SJCRH30 (cell line): ENCODE data around the gene FGFR2. TPM values are rescaled to one million over a fixed set of nuclear protein-coding genes. Genes with fewer than 3 reads are reported as not detected.

Experiments used
- DNase-seq, 2 experiments: peaks; one replicate each; pipeline ENCODE4 v3.0.0-alpha.2; 2015 to 2020
- H3K27ac ChIP-seq: fragments of 250-450 bp; sonication (Bioruptor Pico); 2 replicates; pipeline ENCODE4 v1.5.1; 2020; ENCODE audit warnings: mild to moderate bottlenecking, moderate library complexity
- H3K27me3 ChIP-seq: fragments of 250-450 bp; sonication (Bioruptor Pico); 2 replicates; pipeline ENCODE4 v1.5.1; 2020; ENCODE audit warnings: mild to moderate bottlenecking, moderate library complexity
- H3K36me3 ChIP-seq: fragments of 250-450 bp; sonication (Bioruptor Pico); 2 replicates; pipeline ENCODE4 v1.5.1; 2020; ENCODE audit warnings: mild to moderate bottlenecking, moderate library complexity
- H3K4me1 ChIP-seq: fragments of 250-450 bp; sonication (Bioruptor Pico); 2 replicates; pipeline ENCODE4 v1.5.1; 2020; ENCODE audit warnings: mild to moderate bottlenecking, moderate library complexity
- H3K4me3 ChIP-seq: fragments of 250-450 bp; sonication (Bioruptor Pico); 2 replicates; pipeline ENCODE4 v1.5.1; 2020; ENCODE audit warnings: mild to moderate bottlenecking, moderate library complexity
- H3K9me3 ChIP-seq: fragments of 250-450 bp; sonication (Bioruptor Pico); replicated peaks from 2 replicates; pipeline ENCODE4 v1.5.1; 2020; ENCODE audit warnings: mild to moderate bottlenecking, moderate library complexity
- total RNA-seq: library from RNA; depleted of rRNA; stranded (reverse); fragments of >200 nt; shearing (Covaris generic); gene quantifications from 2 replicates; pipeline ENCODE4 v1.2.3, GENCODE V29; 2014

FGFR2 gene
- total RNA-seq, 1 experiment from 2014 or later: 44.8 TPM

DNA sequence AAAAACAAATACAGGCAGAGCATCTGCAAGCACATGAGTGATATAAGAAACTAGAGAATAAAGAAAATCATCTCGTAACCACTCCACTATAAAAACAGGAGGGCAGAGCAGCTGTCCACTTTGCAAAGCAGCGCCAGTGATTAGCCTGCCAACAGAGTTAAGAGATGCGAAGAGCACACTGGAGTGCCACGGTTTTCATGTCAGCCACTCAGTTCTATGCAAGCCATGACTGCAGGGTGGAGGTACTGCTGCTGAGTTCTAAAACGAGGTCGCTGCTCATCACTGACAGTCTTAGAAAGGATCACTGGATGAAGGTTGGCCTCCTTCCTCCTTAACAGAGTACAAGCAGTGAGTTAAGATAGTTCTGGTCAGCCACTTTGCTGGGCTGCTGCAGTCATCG is 58.5 kb downstream of the FGFR2 start:
- H3K4me1 ChIP-seq: no peaks in the 10 kb centered on the region
- no peak overlapping the region for H3K4me3 ChIP-seq
- H3K9me3 ChIP-seq: no peaks in the 10 kb centered on the region; the same call in 1 of the 2 replicates
- H3K27ac ChIP-seq: no peak overlapping the region
- H3K27me3 ChIP-seq: no peaks in the 10 kb centered on the region
- H3K36me3 ChIP-seq: peaks cover 13% of the 10 kb centered on the region
- DNase-seq: peak; percentile 17 to 31

DNA sequence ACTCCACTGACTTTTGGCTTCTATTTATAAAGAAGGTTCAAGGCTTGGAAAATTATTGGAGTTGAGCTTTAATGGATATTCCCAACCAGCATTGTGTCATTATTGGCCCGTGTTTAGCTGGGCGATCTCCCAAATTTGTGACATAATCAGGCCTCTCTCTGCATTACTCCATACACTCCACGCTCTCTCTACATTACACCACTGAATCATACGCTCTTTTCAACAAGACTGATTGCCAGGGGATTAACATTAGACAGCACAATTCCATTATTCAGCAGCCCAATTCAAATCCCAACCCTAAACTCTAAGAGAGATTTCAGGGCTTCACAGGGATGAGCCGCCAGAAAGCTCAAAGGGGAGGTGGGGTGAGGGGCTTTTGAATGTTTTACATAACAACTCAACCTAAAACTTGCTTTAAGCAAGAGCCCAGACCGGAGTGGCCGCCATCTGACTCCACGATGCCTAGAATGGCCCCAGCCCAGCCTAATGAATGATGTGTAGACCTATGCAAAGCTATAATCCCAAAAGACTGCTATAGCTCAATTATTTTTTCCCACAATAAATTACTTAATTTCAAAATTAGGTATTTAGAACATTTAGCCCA is 61.8 kb downstream of the FGFR2 start:
- no peak overlapping the region for H3K27ac ChIP-seq
- H3K9me3 ChIP-seq: no peaks in the 10 kb centered on the region
- no peak overlapping the region for H3K4me3 ChIP-seq
- no peak for DNase-seq
- H3K4me1 ChIP-seq: no peaks in the 10 kb centered on the region
- H3K27me3 ChIP-seq: no peaks in the 10 kb centered on the region
- H3K36me3 ChIP-seq: peaks cover 8% of the 10 kb centered on the region

DNA sequence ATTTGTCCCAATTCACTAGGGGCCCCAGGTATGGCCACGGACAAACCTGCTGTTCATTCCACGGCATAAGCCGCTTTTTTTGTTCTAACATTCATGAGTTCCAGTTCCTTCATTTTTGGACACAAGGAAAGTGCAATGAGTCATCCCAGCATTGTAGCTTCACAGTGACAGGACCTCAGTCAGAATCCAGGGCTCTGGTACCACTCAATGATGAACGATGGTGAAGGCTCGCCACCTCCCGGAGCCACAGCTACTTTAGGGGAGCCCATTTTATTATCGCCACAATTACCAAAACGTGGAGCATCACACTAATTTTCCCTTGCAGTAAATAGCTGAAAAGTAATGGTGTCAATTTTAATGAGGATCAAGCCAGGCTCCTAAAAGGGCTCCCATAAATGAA is 62.9 kb downstream of the FGFR2 start:
- Histone ChIP-seq H3K36me3 (peaks cover 8% of the 10 kb centered on the region), H3K4me3 (no peak overlapping the region), H3K4me1 (no peaks in the 10 kb centered on the region), H3K27me3 (no peaks in the 10 kb centered on the region), H3K9me3 (no peaks in the 10 kb centered on the region), H3K27ac (no peak overlapping the region)
- no peak for DNase-seq

DNA sequence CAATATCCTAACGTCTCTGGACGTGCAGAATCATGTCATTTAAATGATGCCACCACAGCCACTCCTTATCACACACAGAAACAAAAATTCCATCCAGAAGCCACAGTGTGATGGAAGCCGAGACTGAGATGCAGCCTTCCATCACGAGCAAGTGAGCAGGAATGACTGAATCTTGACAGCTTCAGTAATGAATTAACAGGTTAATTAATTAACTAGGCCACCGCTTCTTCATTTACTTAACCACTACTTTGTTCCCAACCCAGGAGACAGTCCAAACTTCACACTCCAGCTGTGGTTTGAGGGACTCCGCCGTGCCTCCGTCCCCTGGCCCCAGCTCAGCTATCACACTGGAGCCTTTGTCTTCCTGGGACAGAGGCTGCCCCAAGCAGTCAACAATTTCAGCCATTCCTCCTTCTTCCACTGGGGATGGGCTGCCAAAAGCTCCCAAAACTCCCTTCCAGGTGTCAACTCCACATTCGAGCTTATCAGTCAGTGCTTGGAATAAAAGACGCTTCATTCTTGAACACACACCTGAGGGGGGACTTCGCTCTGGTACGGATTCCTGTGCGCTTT is 65.9 kb downstream of the FGFR2 start:
- no peaks in the 10 kb centered on the region for H3K27me3 ChIP-seq
- H3K36me3 ChIP-seq: no peaks in the 10 kb centered on the region; the same call in 1 of the 2 replicates
- peak in 1 of 2 experiments; percentile 27 for DNase-seq
- H3K27ac ChIP-seq: no peak overlapping the region
- no peak overlapping the region for H3K4me3 ChIP-seq
- H3K9me3 ChIP-seq: no peaks in the 10 kb centered on the region
- no peaks in the 10 kb centered on the region; the same call in 1 of the 2 replicates for H3K4me1 ChIP-seq

DNA sequence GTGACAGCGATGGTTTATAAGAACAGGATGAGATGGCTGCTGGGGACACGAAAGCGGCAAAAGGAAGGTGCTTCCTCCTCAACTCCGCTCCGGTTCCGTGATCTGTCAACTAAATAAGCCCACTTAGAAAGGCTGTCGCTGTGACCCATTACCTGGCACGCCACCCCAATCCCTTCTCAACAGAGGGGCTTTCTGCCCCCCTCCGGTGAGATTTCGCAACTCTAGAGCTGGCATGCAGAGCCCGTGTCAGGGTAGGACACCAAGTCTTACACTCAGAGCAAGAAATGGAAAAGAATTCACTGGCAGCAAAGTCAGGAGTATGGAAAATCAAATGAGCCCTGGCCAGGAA is 66.4 kb downstream of the FGFR2 start:
- no peaks in the 10 kb centered on the region for H3K9me3 ChIP-seq

DNA sequence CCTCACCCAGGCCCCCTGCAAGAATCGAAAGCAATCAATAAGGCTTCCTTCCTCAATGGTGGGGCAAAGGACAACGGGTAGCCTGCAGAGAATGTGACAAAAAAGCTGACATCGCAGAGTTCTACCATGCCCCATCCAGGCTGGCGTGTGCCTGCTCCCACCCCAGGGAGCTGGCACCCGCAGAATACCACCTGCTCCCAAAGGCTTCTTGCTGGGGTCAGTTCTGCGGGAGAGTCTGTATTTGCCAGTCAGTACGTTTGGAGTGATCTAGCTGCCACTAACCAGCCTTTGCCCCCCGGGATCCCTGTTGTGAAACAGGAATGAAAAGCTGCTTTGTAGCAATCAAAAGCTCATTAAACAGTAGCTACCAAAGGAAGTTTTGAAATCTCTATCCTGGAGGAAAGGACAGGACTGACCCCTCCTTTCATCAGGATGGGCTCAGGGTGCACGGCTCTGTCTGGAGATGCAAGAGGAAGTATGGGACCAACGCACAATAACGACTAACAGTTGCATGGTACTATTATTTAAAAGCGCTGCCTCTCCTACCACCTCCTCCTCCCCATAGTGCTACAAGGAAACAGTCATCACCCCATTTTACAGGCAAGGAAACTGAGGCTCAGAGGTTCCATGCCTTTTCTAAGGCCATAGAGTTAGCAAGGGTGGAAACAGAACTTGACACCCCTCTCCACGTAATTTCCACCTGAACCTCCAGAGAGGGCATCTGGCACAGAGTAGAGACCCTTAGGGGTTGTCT is 67.0 kb downstream of the FGFR2 start:
- Histone ChIP-seq H3K27ac (no peak overlapping the region), H3K4me3 (no peak overlapping the region), H3K4me1 (no peaks in the 10 kb centered on the region; the same call in 1 of the 2 replicates), H3K9me3 (no peaks in the 10 kb centered on the region), H3K36me3 (no peaks in the 10 kb centered on the region; the same call in 1 of the 2 replicates), H3K27me3 (no peaks in the 10 kb centered on the region)
- DNase-seq: no peak

More for the DNA sequence above, 66.4 kb downstream of the FGFR2 start:
- H3K4me3 ChIP-seq: no peak overlapping the region
- H3K4me1 ChIP-seq: no peaks in the 10 kb centered on the region; the same call in 1 of the 2 replicates
- H3K36me3 ChIP-seq: no peaks in the 10 kb centered on the region; the same call in 1 of the 2 replicates
- H3K27ac ChIP-seq: no peak overlapping the region
- H3K27me3 ChIP-seq: no peaks in the 10 kb centered on the region
- DNase-seq: no peak

DNA sequence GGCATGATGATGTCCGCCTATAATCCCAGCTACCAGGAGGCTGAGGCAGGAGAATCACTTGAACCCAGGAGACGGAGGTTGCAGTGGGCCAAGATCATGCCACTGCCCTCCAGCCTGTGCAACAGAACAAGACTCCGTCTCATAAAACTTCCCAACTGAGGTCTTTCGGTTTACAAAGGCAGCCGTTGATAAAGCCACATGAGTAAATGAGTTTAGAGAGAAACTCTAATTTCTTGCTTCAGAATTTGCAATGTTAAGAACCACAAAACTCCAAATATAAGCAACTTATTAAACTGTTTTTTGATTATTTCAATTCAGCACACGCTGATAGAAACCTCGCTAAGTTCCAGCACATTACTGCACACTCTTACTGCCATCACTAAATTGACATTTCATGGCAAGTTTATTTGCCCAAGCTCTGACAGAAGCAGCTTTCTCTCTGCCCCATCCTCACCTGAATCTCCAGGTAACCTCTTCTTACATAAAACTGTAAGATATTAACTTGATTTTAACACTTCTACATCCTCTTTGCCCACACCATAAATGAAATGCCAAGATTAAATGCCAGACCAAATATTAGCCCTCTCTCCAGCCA is 67.7 kb downstream of the FGFR2 start:
- H3K4me3 ChIP-seq: no peak overlapping the region
- no peaks in the 10 kb centered on the region for H3K27me3 ChIP-seq
- no peaks in the 10 kb centered on the region; the same call in 1 of the 2 replicates for H3K36me3 ChIP-seq
- DNase-seq: no peak
- no peaks in the 10 kb centered on the region for H3K9me3 ChIP-seq
- H3K27ac ChIP-seq: no peak overlapping the region
- H3K4me1 ChIP-seq: no peaks in the 10 kb centered on the region; the same call in 1 of the 2 replicates

DNA sequence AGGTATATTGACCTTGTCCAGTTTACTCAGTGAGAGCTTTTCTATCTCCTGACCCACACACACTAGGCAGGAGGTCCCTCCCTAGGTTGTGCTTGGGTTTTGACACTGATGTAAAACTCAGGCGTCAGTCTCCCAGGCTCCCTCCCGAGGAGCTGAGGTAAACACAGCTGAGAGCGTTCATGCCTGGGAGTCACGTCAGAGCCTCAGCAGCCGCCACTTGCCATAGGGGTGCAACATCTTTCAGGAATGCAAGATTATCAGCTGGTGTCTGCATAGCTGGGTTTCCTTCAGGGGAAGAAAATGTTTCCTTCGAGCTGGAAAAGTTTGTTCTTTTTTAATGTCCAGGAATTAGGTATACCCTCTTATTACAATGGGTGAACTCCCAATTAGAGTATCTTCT is 70.6 kb downstream of the FGFR2 start:
- H3K9me3 ChIP-seq: no peaks in the 10 kb centered on the region
- peak in 1 of 2 experiments; percentile 31 for DNase-seq
- peaks cover 20% of the 10 kb centered on the region for H3K4me1 ChIP-seq
- no peak overlapping the region for H3K27ac ChIP-seq
- H3K27me3 ChIP-seq: no peaks in the 10 kb centered on the region
- no peaks in the 10 kb centered on the region; the same call in 1 of the 2 replicates for H3K36me3 ChIP-seq
- no peak overlapping the region for H3K4me3 ChIP-seq

DNA sequence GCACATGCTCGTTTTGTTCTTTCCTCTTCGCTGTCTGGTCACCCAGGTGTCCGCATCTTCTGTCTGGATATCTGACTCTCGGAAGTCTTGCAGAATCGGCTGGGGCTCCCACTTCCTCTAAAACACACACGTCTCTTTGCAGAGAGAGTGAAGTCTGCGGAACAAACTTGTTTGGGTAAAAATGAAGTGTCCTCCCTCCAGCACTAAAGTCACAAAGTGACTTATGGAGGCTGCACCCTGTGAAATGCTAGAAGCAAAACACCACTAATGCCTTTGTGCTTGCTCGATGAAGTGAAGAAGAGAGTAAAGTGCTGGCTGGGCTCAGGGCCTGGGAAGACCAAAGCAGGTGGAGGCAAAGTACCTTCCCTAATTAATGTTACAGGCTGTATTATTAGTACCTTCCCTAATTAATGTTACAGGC is 71.4 kb downstream of the FGFR2 start:
- Histone ChIP-seq H3K9me3 (peaks cover 1% of the 10 kb centered on the region; the same call in 1 of the 2 replicates), H3K36me3 (no peaks in the 10 kb centered on the region; the same call in 1 of the 2 replicates), H3K27ac (no peak overlapping the region), H3K27me3 (no peaks in the 10 kb centered on the region), H3K4me1 (peaks cover 21% of the 10 kb centered on the region), H3K4me3 (no peak overlapping the region)
- no peak for DNase-seq

DNA sequence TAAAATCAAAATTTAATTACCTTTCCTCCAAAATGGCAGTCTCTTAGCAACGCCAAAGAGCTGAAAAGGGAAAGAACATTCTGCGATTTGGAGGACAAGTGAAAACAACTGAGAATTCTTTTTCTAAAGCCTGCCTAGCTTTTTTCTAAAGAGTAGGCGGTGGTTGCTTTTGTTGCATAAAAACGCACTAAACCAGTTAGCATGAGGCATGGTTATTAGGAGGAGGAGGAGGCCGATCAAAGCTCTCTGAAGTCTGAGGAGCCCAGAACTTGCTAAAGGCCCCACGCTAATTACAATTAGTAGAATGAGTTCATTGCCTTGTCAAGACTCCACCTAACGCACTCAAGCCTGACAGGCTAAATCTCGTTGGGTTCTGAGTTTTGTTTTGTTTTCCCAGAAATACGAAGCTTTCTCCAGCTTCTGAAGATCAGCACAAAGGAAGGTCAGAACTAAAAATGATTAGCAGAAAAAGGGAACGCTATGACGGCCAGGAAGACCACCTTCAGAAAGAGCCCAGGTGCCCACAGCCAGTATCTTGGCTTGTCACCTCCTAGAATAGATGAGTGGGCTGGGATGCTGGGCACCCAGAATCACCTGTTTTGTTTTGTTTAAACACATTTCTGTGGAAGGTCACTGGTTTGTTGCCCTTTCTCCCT is 72.0 kb downstream of the FGFR2 start:
- Histone ChIP-seq H3K4me1 (peaks cover 21% of the 10 kb centered on the region), H3K27me3 (no peaks in the 10 kb centered on the region), H3K9me3 (peaks cover 3% of the 10 kb centered on the region; the same call in 1 of the 2 replicates), H3K4me3 (no peak overlapping the region), H3K36me3 (no peaks in the 10 kb centered on the region; the same call in 1 of the 2 replicates), H3K27ac (no peak overlapping the region)
- DNase-seq: no peak

DNA sequence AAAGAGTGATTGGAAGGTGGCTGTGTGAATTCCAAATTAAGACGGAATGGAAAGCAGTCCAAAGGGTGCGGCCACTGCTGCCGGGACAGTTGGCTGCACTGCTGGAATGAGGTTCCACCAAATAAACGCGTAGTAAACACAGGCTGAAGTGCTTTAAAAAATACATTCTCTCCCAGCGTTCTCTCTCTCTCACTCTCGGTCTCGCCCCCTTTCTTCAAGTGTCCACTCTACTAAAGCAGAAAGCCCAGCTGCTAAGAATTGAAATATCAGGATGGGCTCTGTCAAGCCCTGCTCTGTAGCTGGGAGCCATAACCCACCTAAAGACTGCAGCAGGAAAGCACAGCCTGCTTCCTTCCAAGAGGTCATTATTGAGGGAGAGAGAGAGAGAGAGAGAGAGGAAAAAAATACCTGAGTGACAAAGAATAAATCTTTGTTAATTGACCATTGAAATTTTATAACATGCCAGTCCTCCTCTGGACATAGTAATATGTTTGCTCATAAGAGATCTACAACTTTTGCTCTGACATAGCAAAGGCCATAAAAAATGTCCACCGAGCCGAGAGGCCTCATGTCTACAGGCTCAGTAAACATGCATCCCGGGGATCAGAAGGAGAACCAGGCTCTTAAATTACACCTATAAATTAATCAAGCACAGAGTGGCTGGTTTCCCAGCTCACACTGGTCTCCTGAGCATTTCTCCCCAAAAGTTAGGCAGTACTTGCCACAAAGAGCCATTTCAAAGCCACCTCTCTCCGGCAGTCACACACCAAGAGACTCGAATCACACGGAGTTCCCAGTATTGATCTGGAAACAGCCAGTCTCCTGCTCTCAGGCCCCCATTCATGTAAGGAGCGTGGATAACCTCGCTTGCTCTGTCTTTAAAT is 72.8 kb downstream of the FGFR2 start:
- Histone ChIP-seq H3K4me3 (no peak overlapping the region), H3K4me1 (peaks cover 21% of the 10 kb centered on the region), H3K27ac (no peak overlapping the region), H3K27me3 (no peaks in the 10 kb centered on the region), H3K36me3 (no peaks in the 10 kb centered on the region; the same call in 1 of the 2 replicates), H3K9me3 (peaks cover 3% of the 10 kb centered on the region; the same call in 1 of the 2 replicates)
- no peak for DNase-seq

DNA sequence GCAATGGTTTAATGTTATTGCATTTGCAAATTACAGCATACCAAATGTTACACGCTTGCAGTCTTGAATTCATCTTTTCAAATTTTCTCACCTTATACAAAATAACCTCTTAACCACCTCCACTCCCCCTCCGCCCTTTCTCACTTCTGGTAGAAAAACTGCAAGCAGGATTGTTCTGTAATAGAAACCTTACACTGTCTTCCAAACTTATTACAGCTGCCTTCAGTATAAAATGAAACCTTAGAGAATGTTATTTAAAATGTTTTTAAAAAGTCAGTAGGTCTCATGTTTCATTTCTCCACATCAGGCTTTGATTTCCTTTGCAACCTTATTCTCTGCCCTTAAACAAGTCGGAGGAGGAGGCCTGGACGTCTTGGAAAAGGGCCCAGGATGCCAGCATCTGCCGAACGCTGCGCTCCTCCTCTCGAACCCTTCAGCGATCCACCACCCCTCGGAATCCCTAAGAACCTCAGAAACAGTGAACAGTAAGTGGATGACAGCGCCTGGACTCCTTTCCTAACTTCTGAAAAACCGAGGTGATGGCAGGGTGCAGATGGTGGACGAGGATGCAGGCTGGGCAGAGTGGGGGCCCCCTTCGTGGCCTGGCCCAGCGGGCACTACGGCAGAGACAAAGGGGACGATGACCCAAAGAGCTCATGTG is 74.0 kb downstream of the FGFR2 start:
- no peak overlapping the region for H3K27ac ChIP-seq
- peaks cover 3% of the 10 kb centered on the region; the same call in 1 of the 2 replicates for H3K9me3 ChIP-seq
- peaks cover 21% of the 10 kb centered on the region for H3K4me1 ChIP-seq
- H3K27me3 ChIP-seq: no peaks in the 10 kb centered on the region
- DNase-seq: no peak
- H3K4me3 ChIP-seq: no peak overlapping the region
- H3K36me3 ChIP-seq: no peaks in the 10 kb centered on the region

DNA sequence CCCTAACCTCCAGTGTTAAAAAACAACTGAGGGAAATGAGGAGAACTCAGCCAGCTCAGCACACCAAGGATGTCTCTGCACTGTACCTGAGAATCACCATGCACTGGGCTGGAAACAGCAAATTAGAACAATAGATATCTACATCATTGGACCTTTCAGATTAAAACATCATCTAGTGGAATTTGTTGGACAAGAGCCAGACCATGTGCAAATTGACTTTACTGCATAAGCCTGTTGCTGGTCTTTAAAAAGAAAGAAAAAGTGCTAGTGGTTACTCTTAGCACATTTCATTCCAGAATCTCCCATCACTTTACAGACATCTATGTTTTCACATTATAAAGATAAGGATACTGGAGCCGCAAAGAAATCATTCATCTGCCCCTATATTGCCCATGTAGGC is 75.4 kb downstream of the FGFR2 start:
- H3K9me3 ChIP-seq: peaks cover 3% of the 10 kb centered on the region; the same call in 1 of the 2 replicates
- H3K27me3 ChIP-seq: no peaks in the 10 kb centered on the region
- H3K36me3 ChIP-seq: no peaks in the 10 kb centered on the region
- H3K4me1 ChIP-seq: peaks cover 21% of the 10 kb centered on the region
- no peak overlapping the region for H3K4me3 ChIP-seq
- peak in 1 of 2 experiments; percentile 38 for DNase-seq
- no peak overlapping the region for H3K27ac ChIP-seq
